ENCODE data around the gene ATP5PD. TPM values are rescaled to one million over a fixed set of nuclear protein-coding genes. Genes with fewer than 3 reads are reported as not detected.

The ATP5PD gene
- total RNA-seq, 1 experiment from 2014 or later: 344 TPM

DNA sequence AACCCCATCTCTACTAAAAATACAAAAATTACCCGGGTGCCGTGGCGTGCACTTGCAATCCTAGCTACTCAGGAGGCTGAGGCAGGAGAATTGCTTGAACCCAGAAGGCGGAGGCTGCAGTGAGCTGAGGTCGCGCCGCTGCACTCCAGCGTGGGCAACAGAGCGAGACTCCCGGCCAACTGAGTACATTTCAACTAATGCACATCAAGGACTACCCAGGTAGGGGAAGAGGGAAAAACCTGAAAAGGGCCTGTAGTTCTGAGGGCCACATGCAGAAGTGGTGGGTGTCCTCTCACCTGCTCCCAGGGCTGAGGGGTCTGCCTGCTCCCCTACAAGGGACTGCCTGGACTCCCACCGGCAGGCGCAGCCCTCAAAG is 40.4 kb upstream of the ATP5PD start:
- Histone ChIP-seq H3K4me1 (ENCODE audit: insufficient read depth, low read length) (peaks cover 13% of the 10 kb centered on the region; the same call in 1 of the 2 replicates), H3K23ac (ENCODE audit: insufficient read length, low read depth, low read length) (no peak overlapping the region), H3K23me2 (ENCODE audit: insufficient read length, low read depth, low read length, poor library complexity, severe bottlenecking) (peaks cover 7% of the 10 kb centered on the region), H3K27ac (ENCODE audit: insufficient read length, low read depth, low read length) (peak overlapping the region; percentile 35), H3T11ph (ENCODE audit: low read length) (no peak overlapping the region), H2BK5ac (ENCODE audit: insufficient read length, low read length) (no peak overlapping the region), H2BK15ac (ENCODE audit: low read depth, low read length) (no peak overlapping the region), H4K8ac (replicated peaks; ENCODE audit: insufficient read length, low read depth, low read length) (no peak overlapping the region), H3K9ac (ENCODE audit: extremely low read depth, insufficient read length, low read length) (peak overlapping the region; percentile 66), H3K4me2 (ENCODE audit: insufficient read depth, insufficient read length, low read length) (peak overlapping the region; percentile 49), H3K4ac (ENCODE audit: low read depth, low read length) (no peak overlapping the region), H3K79me1 (ENCODE audit: insufficient read depth, low read depth, low read length, poor library complexity, severe bottlenecking) (no peaks in the 10 kb centered on the region), H4K20me1 (ENCODE audit: control insufficient read depth, insufficient read depth, insufficient read length) (no peaks in the 10 kb centered on the region), H3K56ac (ENCODE audit: insufficient read length, low read depth, low read length) (no peak overlapping the region), H4K91ac (ENCODE audit: insufficient read length, low read depth, low read length) (no peak overlapping the region), H3K9me3 (ENCODE audit: control insufficient read depth, low read depth, low read length) (no peaks in the 10 kb centered on the region), H2BK20ac (ENCODE audit: low read depth, low read length, poor library complexity, severe bottlenecking) (no peak overlapping the region), H4K5ac (ENCODE audit: insufficient read length, low read depth, low read length) (no peak overlapping the region), H3K14ac (ENCODE audit: insufficient read depth, low read length) (peak overlapping the region; percentile 50; the same call in 1 of the 2 replicates), H3K18ac (ENCODE audit: insufficient read length, low read depth, low read length) (peak overlapping the region; percentile 64), H2AK5ac (ENCODE audit: insufficient read length, low read length) (no peak overlapping the region), H3K27me3 (ENCODE audit: insufficient read depth, low read length) (no peaks in the 10 kb centered on the region), H2BK12ac (ENCODE audit: insufficient read length, low read depth, low read length) (no peak overlapping the region), H2BK120ac (ENCODE audit: low read depth, low read length, poor library complexity, severe bottlenecking) (no peak overlapping the region), H3K79me2 (ENCODE audit: insufficient read depth, low read length) (no peaks in the 10 kb centered on the region; the same call in 1 of the 2 replicates), H2AFZ (ENCODE audit: low read length) (no peak overlapping the region)
- TF ChIP-seq, protein P1, sequence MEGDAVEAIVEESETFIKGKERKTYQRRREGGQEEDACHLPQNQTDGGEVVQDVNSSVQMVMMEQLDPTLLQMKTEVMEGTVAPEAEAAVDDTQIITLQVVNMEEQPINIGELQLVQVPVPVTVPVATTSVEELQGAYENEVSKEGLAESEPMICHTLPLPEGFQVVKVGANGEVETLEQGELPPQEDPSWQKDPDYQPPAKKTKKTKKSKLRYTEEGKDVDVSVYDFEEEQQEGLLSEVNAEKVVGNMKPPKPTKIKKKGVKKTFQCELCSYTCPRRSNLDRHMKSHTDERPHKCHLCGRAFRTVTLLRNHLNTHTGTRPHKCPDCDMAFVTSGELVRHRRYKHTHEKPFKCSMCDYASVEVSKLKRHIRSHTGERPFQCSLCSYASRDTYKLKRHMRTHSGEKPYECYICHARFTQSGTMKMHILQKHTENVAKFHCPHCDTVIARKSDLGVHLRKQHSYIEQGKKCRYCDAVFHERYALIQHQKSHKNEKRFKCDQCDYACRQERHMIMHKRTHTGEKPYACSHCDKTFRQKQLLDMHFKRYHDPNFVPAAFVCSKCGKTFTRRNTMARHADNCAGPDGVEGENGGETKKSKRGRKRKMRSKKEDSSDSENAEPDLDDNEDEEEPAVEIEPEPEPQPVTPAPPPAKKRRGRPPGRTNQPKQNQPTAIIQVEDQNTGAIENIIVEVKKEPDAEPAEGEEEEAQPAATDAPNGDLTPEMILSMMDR (conservative IDR thresholded peaks at IDR 0.05): no peak
- DNase-seq: no peak
- no peaks in the 10 kb centered on the region for H3K27me3 Mint-ChIP-seq (ENCODE audit: low read depth)
- WGBS (ENCODE audit: extremely low coverage, insufficient read length, low lambda C conversion rate): no CpG with 5 or more reads among the region's 12 CpGs
- H3K27ac Mint-ChIP-seq: peak overlapping the region; percentile 50 to 93 (median 89)
- peak overlapping the region; percentile 63 to 79 for H3K4me3 Mint-ChIP-seq
- peaks cover 59% of the 10 kb centered on the region in 2 experiments for H3K4me1 Mint-ChIP-seq
- H3K36me3 Mint-ChIP-seq (ENCODE audit: insufficient read depth in 1 of 3, low read depth in 3 of 3): peaks cover 0 to 4% (median 2%) of the 10 kb centered on the region in 3 experiments; a peak in 4 of 7 replicates
- no peaks in the 10 kb centered on the region for H3K9me3 Mint-ChIP-seq
